B cell (primary cell): ENCODE measurements around the gene NME7. TPM values are rescaled to one million over a fixed set of nuclear protein-coding genes. Genes with fewer than 3 reads are reported as not detected.

ENCODE experiments used
- ATAC-seq: fragments of 200-7000 bp; cut with Tn5 transposase; one replicate; pipeline ENCODE4 v1.10.0; 2021; ENCODE audit warnings: low read depth, mild to moderate bottlenecking, moderate number of reproducible peaks, moderate library complexity
- CTCF ChIA-PET: fragments of 350-600 bp; sonication (Branson Sonifier 250); formaldehyde crosslinking; loops from one replicate; lab custom pipeline; 2021; ENCODE audit warnings: antibody characterized with exemption, inconsistent platforms; lab: Charles Lee
- POLR2A ChIA-PET: fragments of 350-600 bp; sonication (Branson Sonifier 250); formaldehyde crosslinking; loops from one replicate; lab custom pipeline; 2021; ENCODE audit warnings: antibody characterized with exemption; lab: Charles Lee
- DNase-seq: peaks from one replicate; pipeline ENCODE4 v3.0.0; 2013
- H2AFZ ChIP-seq: 2 replicates; pipeline ENCODE4 v1.6.1; 2012; ENCODE audit warnings: mild to moderate bottlenecking, low read depth, low read length; ENCODE audit not compliant: insufficient read depth, poor library complexity, severe bottlenecking
- H3K27ac ChIP-seq, 2 donors: 1 replicate in 1 of 2; 2 replicates in 1 of 2; pipeline ENCODE4 v1.5.1; 2012 to 2013; ENCODE audit warnings: low read length in 2 of 2, mild to moderate bottlenecking in 2 of 2, moderate library complexity in 1 of 2
- H3K27me3 ChIP-seq, 4 experiments: fragments of 200-600 bp in 1 of 4; sonication (generic) in 1 of 4; replicated peaks in 1 of 4; 1 replicate in 2 of 4; 2 replicates in 2 of 4; pipeline versions ENCODE4 v1.6.1 to v1.7.0; 2013 to 2016; ENCODE audit warnings: low read length in 3 of 4, mild to moderate bottlenecking in 2 of 4, mixed read lengths in 1 of 4, moderate library complexity in 1 of 4; ENCODE audit not compliant: insufficient read depth in 4 of 4, control insufficient read depth in 3 of 4; ENCODE audit errors: control extremely low read depth in 1 of 4
- H3K36me3 ChIP-seq, 2 experiments: replicated peaks in 1 of 2; 1 replicate in 1 of 2; 2 replicates in 1 of 2; pipeline versions ENCODE4 v1.6.1 to v1.7.1; 2013; ENCODE audit warnings: low read length in 1 of 2; ENCODE audit not compliant: insufficient read depth in 2 of 2, control insufficient read depth in 1 of 2; ENCODE audit errors: control extremely low read depth in 1 of 2, extremely low read depth in 1 of 2
- H3K4me1 ChIP-seq, 2 donors: fragments of 200-600 bp in 1 of 2; sonication (generic) in 1 of 2; 1 replicate in 1 of 2; 2 replicates in 1 of 2; pipeline versions ENCODE4 v1.5.1 to v1.6.1; 2013 to 2017; ENCODE audit warnings: low read length in 2 of 2; ENCODE audit not compliant: control insufficient read depth in 2 of 2, insufficient read depth in 2 of 2
- H3K4me2 ChIP-seq: replicated peaks from 2 replicates; pipeline ENCODE3; 2012; ENCODE audit warnings: mild to moderate bottlenecking, low read depth, low read length; ENCODE audit not compliant: poor library complexity, severe bottlenecking
- H3K4me3 ChIP-seq, 5 experiments: fragments of 200-600 bp in 1 of 5; sonication (generic) in 1 of 5; 1 replicate in 3 of 5; 2 replicates in 2 of 5; pipeline versions ENCODE4 v1.5.1 to v1.7.0; 2011 to 2016; ENCODE audit warnings: low read length in 4 of 5, mild to moderate bottlenecking in 4 of 5, low read depth in 2 of 5, control low read depth in 1 of 5, moderate library complexity in 1 of 5; ENCODE audit not compliant: insufficient read depth in 1 of 5; ENCODE audit errors: control extremely low read depth in 1 of 5, extremely low read depth in 1 of 5
- H3K79me2 ChIP-seq: fragments of 200-600 bp; sonication (generic); one replicate; pipeline ENCODE4 v1.6.0; 2016; ENCODE audit warnings: low read length; ENCODE audit not compliant: control insufficient read depth, insufficient read depth
- H3K9ac ChIP-seq: fragments of 200-600 bp; sonication (generic); 2 replicates; pipeline ENCODE4 v1.6.1; 2017; ENCODE audit warnings: mild to moderate bottlenecking, low read length, moderate library complexity
- H3K9me3 ChIP-seq, 3 donors: one replicate each; pipeline versions ENCODE4 v1.6.1 to v1.7.1; 2013; ENCODE audit warnings: low read length in 2 of 3; ENCODE audit not compliant: control insufficient read depth in 2 of 3, insufficient read depth in 1 of 3; ENCODE audit errors: control extremely low read depth in 1 of 3
- H4K20me1 ChIP-seq: 2 replicates; pipeline ENCODE4 v1.6.0; 2012; ENCODE audit warnings: mild to moderate bottlenecking, low read length; ENCODE audit not compliant: insufficient read depth, control insufficient read depth, poor library complexity, severe bottlenecking
- H3K27ac Mint-ChIP-seq: one replicate; pipeline ENCODE4 v1.8.0; 2021; ENCODE audit warnings: mixed read lengths
- H3K27me3 Mint-ChIP-seq: one replicate; pipeline ENCODE4 v1.8.0; 2021; ENCODE audit warnings: mixed read lengths
- H3K4me1 Mint-ChIP-seq: one replicate; pipeline ENCODE4 v1.8.0; 2021; ENCODE audit warnings: mixed read lengths
- H3K4me3 Mint-ChIP-seq: one replicate; pipeline ENCODE4 v1.8.0; 2021; ENCODE audit warnings: mixed read lengths
- H3K9me3 Mint-ChIP-seq: one replicate; pipeline ENCODE4 v1.8.0; 2022; ENCODE audit warnings: mixed read lengths; ENCODE audit not compliant: insufficient read depth
- EZH2 ChIP-seq: IDR thresholded peaks from 2 replicates; pipeline ENCODE4 v1.6.1; 2012; ENCODE audit warnings: borderline replicate concordance, low read depth, mild to moderate bottlenecking, moderate library complexity, low read length; ENCODE audit not compliant: insufficient read depth, poor library complexity, severe bottlenecking
- WGBS: methylation state at CpG from one replicate; pipeline ENCODE4 v1.1.5; 2013; ENCODE audit warnings: missing lambda C conversion rate; ENCODE audit not compliant: insufficient coverage; 5-methylcytosine and 5-hydroxymethylcytosine counted together
- intact Hi-C: fragments of 100-400 bp; cut with micrococcal nuclease; formaldehyde crosslinking; loops from one replicate; pipeline ENCODE4 v1.10.0; 2022
- polyA plus RNA-seq: library from polyadenylated mRNA; depleted of rRNA; stranded (reverse); fragments of >200 nt; gene quantifications from 2 replicates; pipeline ENCODE4 v1.2.3, GENCODE V29; 2012
- total RNA-seq, 2 donors: library from RNA; stranded (reverse); fragments of 120-200 nt in 1 of 2; gene quantifications; 1 replicate in 1 of 2; 2 replicates in 1 of 2; pipeline versions ENCODE4 v1.2.3 to v1.2.4, GENCODE V29; 2013 to 2022
- TF ChIP-seq, protein P1 (sequence below): fragments of 200-600 bp; IDR thresholded peaks from one replicate; pipeline ENCODE4 v1.8.0; 2022; ENCODE audit warnings: antibody characterized with exemption, mild to moderate bottlenecking

The NME7 gene
- total and polyA plus RNA-seq, 2 donors (not counting 1 experiment from before 2014, with no cell fraction given) = 3.3 to 14.3 TPM

DNA sequence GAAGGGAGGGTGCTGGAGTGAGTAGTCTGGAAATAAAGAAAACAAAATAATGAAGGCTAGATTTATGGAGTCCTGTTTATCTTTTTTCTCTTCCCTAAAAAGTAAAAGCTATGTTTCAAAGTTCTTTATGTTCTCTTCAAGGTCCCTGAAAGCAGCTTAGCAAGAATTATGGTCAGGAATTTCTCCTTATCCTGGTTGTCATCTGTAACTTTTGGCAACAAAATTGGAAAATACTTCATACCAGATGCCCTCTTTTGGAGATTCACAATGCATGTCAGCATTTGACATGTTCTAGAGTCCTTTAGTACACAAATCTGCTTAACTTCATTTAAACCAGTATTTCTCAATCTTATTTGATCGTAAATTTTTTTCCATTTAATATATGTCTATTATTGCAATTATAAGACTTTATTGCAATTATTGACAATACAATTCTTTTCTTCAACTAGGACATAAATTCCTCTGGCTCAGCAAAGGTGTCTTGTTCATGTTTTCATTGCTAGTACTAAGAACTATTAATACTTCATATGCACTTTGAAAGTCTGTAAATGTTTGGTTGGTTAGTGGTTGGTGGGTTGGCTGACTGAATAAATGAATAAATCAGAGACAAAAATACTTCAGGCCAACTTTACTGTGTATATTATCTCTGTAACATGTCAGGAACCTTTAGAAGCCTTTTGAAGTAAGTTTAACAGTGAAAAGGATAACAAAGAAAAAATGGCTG is 159.6 kb downstream of the NME7 start:
- Mint-ChIP-seq H3K4me3 (no peak overlapping the region), H3K4me1 (no peaks in the 10 kb centered on the region), H3K27me3 (no peaks in the 10 kb centered on the region), H3K27ac (no peak overlapping the region), H3K9me3 (no peaks in the 10 kb centered on the region)
- ATAC-seq (no peak), DNase-seq (no peak)
- Histone ChIP-seq H3K4me1 (no peaks in the 10 kb centered on the region), H3K79me2 (no peaks in the 10 kb centered on the region), H4K20me1 (no peaks in the 10 kb centered on the region), H3K9ac (no peak overlapping the region), H3K4me3 (no peak overlapping the region), H2AFZ (no peak overlapping the region), H3K9me3 (no peaks in the 10 kb centered on the region), H3K27me3 (no peaks in the 10 kb centered on the region), H3K27ac (no peak overlapping the region), H3K4me2 (no peak overlapping the region), H3K36me3 (no peaks in the 10 kb centered on the region)
- CTCF ChIA-PET = no interaction called here
- intact Hi-C loops = no loop called here
- TF ChIP-seq, protein P1, sequence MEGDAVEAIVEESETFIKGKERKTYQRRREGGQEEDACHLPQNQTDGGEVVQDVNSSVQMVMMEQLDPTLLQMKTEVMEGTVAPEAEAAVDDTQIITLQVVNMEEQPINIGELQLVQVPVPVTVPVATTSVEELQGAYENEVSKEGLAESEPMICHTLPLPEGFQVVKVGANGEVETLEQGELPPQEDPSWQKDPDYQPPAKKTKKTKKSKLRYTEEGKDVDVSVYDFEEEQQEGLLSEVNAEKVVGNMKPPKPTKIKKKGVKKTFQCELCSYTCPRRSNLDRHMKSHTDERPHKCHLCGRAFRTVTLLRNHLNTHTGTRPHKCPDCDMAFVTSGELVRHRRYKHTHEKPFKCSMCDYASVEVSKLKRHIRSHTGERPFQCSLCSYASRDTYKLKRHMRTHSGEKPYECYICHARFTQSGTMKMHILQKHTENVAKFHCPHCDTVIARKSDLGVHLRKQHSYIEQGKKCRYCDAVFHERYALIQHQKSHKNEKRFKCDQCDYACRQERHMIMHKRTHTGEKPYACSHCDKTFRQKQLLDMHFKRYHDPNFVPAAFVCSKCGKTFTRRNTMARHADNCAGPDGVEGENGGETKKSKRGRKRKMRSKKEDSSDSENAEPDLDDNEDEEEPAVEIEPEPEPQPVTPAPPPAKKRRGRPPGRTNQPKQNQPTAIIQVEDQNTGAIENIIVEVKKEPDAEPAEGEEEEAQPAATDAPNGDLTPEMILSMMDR = no peak
- TF ChIP-seq EZH2 = no peak
- POLR2A ChIA-PET = no interaction called here
- no CpG with 5 or more reads among the region's 1 CpG for WGBS

DNA sequence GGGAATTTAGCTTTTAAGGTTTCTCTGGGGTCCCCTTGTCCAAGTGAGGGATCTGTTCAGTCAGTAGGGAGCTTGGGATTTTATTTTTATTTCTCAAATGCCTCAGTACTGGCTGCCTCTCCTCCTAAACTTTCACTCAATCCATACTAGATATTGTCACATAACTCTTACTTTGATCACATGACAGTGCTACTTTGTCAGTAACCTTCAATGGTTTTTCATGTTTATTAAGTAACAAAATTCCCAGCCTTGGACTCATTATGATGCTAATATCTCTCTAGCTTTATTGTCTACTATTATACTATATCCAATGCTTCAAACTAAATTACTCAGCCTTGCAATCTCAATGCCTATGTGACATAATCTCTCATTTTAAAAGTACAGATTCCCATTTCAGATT is 163.4 kb downstream of the NME7 start:
- TF ChIP-seq, protein P1 = no peak
- no peak for TF ChIP-seq EZH2
- no peak overlapping the region for H3K27ac Mint-ChIP-seq

More for the DNA sequence above, 163.4 kb downstream of the NME7 start:
- no peak overlapping the region for H2AFZ ChIP-seq
- no peaks in the 10 kb centered on the region for H3K9me3 ChIP-seq
- H3K4me1 ChIP-seq = no peaks in the 10 kb centered on the region
- H3K4me3 ChIP-seq = no peak overlapping the region
- Mint-ChIP-seq H3K9me3 (no peaks in the 10 kb centered on the region), H3K4me1 (no peaks in the 10 kb centered on the region), H3K4me3 (no peak overlapping the region), H3K27me3 (no peaks in the 10 kb centered on the region)
- no peaks in the 10 kb centered on the region for H4K20me1 ChIP-seq
- ATAC-seq = no peak
- DNase-seq = no peak
- H3K36me3 ChIP-seq = no peaks in the 10 kb centered on the region
- intact Hi-C loops = no loop called here
- CTCF ChIA-PET = no interaction called here
- POLR2A ChIA-PET = no interaction called here
- no peak overlapping the region for H3K9ac ChIP-seq
- H3K27me3 ChIP-seq = no peaks in the 10 kb centered on the region
- no peak overlapping the region for H3K27ac ChIP-seq
- no peak overlapping the region for H3K4me2 ChIP-seq
- H3K79me2 ChIP-seq = no peaks in the 10 kb centered on the region
